NCI-H1417 (cell line): ENCODE measurements around the gene BCAS1.
"Not testable (repeated sequence)": the region's sequence is repeated elsewhere in the genome, so short reads cannot be mapped to it uniquely, and the experiment has no call there.

Experiments
- DNase-seq, 3 experiments: peaks; one replicate each; lab custom pipeline; 2025; lab: John Stamatoyannopoulos, UW

Gene BCAS1

DNA sequence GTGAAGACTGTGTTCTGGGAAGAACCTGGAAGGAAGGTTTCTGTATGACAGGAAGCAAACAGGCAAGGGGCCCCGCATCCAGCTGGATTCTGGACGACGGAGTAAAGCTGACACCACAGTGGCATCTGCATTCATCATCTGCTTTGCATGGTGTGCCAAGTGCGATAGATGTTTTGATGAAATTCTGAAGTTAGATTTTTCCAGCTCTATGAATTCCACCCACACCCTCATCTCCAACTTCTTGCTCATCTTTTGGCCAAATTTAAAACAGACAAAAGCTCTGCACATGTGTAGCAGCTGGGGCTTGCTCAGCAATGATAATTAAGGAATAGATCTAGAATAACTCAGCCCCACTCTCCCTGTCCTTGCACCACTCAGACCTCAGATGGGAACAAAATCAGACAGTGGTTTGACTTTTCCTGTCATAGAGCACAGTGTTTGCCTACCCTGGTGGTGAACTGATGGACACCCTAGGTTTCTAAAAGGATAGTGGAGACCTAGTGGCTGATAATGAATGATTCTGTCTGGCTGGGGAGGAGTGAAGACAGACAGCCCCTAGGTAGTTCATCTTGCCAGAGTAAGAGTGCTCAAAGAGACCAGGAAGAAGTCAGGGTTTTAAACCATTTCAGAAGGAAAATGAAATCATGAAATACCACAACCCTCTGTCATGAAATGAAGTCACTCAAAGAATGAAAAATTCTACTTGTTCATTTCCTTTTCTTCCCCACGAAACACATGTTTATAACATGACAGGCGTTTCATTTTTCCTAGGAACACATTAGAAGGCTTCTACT lies 85.8 kb downstream of the BCAS1 start:
- no peak for DNase-seq

DNA sequence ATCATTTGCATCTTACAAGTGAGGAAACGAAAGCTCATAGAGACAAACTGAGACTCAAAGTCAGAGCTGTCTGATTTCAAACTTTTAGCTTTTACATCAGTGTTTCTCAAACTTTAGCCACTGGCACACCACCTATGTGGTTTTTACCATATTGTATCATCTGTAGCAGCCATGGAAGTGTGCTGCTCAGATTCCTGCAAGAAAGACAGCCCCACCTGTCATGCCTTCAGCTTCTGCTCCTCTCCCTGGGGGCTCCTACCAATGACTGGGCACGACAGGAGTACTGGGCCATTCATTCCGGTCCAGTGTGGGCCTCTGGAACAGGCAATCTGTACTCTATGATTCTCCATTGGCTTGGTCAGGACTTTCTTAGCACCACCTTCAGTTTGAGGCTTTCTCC lies 87.0 kb downstream of the BCAS1 start:
- no peak for DNase-seq

DNA sequence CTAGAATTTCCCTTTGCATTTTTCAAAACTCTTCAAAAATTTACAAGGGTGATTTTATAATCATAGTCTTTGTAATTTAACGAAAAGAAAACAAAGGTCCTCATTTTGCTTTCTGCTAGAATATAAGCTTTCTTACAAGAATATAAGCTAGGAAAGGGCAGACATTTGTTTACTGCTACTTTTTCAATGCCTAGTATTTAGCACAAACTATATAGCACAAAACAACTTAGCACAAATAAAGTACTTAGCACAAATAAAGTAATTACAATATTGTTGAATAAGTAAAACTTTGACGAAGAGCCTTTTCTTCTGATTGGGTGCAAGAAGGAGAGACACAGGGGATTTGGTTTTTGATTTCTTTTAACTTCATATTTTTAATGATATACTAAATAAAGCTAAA lies 87.8 kb downstream of the BCAS1 start:
- no peak for DNase-seq

DNA sequence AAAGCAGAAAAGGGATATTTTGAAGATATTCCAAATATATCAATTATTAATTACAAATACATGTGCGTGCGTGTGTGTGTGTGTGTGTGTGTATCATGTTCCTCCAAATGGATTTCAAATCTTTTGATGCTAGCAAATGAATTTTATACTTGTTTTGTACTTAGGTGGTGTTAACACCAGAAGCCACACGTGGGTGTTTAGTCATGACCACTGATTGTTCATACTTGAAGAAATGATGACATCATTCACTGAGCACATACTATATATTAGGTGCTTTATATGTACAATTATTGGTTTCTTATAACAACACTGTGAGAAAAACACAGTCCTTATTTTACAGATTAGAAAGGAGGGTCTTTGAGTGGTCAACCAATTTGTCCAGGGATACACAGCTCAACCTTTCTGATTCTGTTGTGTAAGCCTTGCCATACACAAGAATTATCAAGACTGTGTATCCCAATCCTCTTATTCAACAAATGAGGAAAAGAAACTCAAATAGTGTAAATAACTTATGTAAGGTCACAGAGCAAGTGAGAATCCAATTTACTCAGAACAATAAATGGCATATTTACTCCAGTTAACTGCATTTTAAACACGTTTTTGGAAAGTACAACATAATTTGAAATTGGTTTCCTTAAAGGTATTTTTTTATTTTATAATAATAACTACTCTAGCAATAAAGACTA lies 88.5 kb downstream of the BCAS1 start:
- DNase-seq: no peak

DNA sequence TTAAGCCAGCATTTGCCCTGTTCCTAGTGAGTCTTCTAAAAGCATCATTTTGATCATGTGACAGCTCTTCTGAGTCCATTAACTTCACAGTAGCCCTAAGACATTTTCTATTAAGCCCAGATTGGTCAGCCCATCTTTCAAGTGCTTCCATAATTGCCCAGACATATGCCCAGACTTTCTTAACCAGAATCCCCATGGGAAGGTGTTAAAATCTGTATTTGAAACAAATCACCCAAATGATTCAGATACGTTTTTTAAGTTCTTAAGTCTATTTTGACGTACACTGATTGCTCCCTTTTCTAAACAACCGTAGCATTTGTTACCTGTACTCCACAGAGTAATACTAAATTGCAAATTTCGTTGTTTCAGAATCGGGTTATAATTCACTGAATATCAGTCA lies 89.3 kb downstream of the BCAS1 start:
- DNase-seq: no peak

DNA sequence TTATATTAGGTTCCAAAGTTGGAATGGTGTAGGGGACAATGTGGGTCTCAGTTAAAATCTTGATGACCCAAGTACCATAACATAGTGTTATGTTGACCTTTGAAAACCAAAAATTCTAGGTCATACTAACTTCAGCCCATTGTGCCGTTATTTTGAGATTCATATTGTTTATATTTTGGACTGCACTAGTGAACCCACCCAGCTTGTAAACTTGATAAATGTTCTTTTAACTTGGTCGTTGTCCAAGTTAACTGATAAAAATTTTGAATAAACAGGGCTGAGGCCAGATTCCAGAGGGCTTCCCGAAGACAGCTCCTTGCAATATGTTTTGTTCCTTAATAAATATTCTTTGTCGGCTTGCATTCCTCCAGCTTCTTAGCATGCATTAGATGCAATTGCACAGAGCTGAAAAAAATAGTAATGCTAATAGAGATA lies 90.3 kb downstream of the BCAS1 start:
- DNase-seq: no peak

DNA sequence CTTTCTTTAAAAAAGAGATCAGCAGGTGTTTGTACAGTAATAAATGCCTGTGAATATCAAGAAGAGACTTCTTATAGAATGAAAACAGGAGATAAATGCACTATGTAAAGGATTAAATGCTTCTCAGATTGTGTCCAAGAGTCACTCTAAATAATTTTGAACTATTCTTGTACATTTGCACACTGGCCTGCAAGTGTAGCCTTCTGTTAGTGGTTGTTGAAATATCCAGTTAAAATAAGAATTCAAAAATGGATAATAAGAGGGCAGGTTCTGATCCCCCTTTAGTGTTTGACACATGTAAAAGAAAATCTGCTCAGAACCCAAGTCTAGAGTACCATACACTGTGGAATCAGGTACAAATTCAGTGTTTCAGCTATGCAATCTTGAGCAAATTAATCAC lies 91.9 kb downstream of the BCAS1 start:
- DNase-seq: no peak

DNA sequence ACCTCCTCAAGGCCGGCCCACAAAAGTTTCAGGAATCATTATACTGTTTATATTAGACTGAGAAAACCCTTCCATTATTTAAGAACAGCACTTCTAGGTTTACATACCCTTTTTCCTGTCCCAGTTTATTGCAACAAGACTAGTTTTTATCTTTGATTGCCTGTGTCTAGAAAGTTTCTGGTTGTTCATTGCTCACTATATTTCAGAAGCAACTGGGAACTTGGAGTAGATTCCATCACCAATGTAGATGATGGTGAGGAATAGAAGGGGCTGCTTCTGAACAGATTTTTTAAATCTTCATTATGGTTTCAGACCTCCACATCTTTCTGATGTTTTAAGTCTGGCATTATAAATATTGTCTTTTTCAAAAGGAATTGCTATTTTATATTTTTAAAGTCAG lies 93.0 kb downstream of the BCAS1 start:
- no peak for DNase-seq

DNA sequence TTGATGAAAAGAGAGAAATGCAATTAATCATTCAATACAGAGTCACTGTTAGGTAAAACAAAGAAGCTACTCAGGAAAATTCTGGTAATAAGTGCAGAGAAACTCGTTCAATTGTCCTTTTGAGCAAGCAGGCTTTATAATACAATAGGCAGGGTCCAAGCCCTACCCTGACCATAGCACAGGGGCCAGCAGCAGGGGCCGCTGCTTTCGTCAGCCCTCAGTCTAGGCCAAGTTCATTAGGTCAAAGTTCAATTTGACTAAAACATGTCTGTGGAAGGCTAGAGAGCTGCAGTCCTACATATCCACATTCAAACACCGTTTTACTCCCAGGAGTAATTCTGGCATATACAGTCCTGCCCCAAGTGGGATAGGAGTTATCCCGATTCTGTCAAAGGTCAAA lies 94.6 kb downstream of the BCAS1 start:
- DNase-seq: no peak

DNA sequence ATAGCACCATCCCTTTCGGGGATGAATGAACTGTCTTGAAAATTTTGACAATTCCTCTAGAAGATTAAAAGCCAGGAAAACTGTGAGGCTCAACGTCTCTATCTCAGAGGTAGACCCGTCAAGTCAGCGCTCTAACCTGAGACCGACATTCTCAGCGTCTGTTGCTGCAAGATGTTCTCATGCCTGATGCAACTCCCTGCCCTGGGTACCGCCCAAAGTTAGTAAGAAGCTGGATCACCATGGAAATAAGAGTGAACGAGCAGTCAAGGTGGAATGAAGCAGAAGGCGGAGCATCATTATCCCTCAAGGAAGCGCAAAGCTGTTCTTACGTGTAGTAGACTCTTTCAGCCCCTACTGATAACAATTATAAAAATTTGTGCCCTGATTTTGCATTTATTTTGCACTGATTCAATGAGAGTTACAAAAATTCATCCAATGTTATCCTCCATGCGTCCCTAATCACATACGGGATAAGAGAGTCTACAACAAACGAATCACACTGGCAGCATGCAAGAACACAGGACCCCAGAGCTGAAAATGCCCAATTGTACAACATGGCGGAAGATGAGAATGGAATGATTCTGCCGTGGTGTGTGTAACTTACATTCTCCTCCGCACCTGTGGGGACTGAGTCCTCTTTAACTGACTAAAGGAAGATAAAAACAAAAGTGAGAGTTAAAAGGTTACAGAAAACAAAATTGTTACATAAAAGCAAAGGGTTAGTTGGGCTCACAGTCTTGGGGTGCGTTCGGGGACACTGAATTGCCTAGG lies 95.4 kb downstream of the BCAS1 start:
- DNase-seq: no peak

DNA sequence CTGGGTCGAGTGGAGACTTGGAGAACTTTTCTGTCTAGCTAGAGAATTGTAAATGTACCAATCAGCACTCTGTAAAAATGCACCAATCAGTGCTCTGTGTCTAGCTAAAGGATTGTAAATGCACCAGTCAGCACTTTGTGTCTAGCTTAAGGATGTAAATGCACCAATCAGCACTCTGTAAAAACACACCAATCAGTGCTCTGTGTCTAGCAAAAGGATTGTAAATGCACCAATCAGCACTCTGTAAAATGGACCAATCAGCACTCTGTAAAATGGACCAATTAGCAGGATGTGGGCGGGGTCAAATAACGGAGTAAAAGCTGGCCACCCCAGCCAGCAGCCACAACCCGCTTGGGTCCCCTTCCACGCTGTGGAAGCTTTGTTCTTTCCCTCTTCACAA lies 96.5 kb downstream of the BCAS1 start:
- not testable (repeated sequence) for DNase-seq

DNA sequence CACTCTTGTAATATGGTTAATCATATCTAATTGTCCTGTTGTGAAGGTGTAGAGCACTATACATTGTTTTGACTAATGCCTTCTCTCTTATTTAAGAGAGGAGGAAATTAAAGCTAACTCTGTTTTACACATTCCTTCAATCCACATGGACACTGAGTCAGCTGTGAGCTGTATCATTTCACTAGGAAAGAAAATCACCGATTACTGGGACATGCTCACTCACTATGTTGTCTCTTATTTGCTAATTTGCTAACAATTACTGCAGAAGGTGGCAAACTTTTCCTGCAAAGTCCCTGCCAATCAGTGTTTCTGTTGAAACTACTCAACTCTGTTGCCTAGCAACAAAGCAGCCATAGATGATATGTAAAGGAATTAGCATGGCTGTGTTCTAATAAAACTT lies 98.2 kb downstream of the BCAS1 start:
- DNase-seq: no peak

DNA sequence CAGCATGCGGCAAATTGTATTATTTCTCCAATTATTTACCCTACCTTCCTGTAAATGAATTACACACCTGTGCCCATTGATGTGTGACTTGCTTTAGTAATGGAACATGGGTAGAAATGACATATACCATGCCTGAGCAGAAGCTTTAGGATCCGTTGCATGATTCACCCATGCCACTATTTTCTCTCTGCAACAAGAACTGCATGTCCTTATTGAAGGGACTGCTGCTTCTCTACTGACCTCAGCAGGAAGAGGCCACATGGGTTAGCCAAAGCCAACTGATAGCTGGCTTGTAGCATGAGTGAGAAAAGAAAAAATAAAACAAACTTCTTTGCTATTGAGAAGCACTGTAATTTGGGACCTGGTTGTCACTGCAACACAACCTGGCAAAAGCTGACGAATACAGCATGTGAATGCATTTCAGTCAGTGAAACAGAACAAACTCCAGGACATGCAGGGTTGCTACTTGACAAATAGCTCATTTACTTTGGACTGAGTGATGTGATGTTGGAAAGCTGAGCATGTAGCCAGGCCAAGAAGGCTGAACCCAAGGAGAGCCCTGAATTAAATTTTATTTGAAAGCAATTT lies 99.2 kb downstream of the BCAS1 start:
- DNase-seq: no peak

DNA sequence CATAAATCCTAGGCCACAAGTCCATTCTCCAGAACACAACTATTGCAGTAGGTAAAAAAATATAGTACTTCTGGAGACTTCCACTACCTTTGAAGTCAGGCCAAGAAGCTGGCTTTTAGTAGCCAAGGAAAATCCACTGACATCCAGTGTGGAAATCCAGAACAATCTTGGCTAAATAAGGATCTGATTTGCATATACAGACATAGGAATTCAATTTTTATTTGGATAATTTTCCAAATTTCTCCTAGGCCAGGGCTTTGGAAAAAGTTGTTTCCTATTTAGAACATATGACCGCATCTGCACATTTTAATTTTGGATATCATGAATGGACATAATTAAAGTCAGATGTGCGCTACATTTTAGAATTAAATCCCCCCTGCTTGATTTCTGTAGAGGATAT lies 100.2 kb downstream of the BCAS1 start:
- no peak for DNase-seq

DNA sequence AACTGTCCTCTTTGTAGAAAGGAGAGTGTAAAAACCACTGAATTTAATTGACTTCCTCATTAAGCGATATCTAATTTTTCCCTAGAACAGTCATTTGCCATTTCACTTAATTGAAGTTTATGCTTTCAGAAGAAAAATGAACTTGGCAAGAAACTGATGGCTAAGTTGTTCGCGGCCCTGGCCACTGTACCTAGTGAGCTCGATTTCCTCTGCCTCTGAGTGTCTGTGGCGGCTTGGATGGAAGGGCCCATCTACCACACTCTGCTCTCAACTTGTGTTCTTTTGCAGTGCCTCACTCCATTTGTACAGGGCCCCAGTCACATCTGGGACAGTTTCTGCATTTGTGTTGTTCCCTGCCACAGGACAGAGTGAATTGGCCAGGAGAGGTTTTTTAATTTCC lies 102.9 kb downstream of the BCAS1 start:
- DNase-seq: no peak

DNA sequence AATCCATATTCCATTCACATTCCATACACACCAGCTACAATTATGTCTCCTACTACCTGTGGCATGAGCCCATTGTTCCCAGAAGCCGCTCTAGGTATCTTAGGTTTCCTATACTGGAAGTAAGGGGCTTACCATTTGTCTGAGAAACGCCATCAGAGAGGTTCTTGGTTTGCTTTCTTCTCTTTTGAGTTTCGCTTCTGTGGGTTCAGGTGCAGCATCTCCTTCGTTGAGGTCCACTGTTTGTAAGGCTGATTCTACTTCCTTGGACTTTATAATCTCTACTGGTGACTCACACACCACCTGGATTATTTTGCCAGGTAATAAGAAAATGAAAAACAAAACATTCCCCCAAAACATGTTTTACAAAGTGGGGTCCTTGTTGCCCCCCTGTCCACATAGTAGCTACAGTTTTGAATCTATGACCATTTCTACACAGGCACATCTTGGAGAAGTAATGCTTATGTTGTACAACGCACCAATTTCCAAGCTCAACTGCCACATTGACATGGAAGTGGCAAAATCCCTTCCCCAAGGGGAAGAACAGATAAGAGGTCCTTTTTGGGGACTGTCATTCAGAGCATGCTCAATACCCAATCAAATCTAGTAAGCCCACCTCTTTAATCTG lies 103.5 kb downstream of the BCAS1 start:
- no peak for DNase-seq

DNA sequence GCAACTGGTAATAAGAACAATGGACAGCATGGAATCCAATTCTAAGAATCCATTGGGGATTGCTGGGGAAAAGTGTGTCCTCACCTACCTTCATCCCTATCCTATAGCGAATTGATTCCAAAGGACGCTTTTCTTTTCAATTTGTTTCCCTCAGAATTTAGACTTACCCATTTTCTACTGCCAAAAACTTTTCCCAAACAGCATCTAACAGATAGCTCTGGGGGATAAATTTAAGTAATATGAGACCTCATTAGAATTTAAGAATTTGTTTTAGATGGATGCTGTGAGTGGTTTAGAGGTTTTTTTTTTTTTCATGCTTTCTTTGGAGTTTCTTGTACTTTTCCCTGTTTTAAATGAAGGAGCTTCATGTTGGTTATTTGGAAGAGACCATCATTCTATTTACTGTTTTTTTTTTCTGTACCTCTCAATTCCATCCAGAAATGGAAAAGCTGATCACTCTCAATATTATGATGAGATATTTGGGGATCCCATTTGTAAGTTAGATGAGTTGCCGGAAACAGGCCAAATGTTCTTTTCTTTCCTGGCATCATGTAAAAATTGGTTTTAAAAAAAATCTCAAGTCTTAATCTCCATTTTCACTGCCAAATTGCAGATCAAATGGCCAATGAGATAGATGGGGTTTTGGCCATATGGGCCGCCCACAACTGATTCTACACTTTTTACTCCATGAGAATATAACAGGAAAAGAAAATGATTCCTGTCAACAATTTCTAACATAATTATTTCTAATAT lies 105.7 kb downstream of the BCAS1 start:
- DNase-seq: no peak

DNA sequence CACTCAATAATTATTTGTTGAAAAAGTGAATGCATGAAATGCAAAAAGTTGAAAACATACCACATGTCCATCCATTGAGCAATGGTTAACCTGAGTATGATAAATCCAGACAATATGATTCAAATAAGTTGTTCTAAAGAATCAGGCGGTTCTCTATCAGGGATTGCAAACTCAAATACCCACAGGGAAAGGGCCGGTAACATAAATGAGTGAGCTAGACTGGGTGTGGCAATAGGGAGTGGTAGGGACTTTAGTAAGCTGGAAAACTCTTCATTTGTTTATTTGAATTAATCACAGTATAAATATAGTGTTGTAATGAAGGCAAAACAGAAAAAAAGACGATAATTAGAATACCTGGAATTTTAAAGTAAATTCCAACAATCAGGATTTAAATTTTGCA lies 106.3 kb downstream of the BCAS1 start:
- no peak for DNase-seq

DNA sequence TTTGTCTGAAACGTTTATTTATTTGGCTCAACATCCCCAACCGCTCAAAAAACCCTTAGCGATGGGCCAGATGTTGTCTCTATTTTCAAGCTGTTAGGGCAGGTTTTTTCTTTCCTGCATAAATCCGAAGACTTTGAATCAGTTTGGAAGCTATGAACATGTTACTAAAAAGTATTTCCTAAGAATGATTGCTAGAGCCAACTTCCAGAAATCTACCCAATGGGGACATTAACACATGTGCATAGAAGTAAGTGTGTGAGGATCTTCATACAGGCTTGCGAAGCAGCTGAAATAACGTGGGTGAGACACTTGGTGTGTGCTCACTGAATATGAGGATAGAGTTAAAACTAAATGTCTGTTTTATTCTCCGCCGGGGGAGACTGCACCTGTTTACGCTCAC lies 106.8 kb downstream of the BCAS1 start:
- no peak for DNase-seq

DNA sequence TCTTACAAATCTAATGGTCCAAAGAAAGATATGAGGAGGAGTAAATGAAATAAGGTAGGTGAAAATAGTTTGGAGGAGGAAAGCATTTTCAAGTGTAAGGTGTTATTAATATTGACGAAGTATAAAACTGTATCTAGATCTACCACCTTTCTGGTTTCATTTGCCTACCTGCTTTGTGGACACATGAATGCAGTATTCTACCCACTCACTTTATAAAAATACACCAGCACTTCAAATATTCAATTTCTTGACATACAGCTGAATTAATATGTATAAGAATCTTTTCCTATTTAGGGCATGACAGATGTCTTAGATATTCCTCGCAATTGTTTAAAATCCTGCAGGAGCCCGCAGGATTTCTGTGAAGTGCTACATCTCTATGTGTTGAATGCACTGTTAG lies 108.0 kb downstream of the BCAS1 start:
- no peak for DNase-seq

DNA sequence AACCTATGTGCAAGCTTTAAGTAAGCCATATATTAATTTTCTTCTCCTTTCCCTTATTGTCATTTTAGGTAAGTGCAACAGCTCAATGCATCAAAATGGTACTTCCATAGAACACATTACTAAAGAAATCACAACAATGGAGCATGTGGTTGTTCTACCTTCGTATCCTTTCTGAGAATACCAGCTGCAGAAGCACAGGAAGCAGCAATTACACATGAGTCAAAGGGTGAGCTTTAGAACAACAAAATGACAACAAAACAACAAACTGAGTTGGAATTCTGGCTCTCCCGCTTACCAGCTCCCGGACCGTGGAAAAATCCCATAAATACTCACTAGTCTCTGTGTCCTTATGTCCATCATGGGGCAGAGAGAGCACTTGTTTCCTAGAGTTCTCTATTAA lies 108.9 kb downstream of the BCAS1 start:
- no peak for DNase-seq
